Measurements from ENCODE around the gene SSTR1.
A peak's percentile ranks its signal among the peaks of the same experiment; 100 is the strongest.

SSTR1 gene

DNA sequence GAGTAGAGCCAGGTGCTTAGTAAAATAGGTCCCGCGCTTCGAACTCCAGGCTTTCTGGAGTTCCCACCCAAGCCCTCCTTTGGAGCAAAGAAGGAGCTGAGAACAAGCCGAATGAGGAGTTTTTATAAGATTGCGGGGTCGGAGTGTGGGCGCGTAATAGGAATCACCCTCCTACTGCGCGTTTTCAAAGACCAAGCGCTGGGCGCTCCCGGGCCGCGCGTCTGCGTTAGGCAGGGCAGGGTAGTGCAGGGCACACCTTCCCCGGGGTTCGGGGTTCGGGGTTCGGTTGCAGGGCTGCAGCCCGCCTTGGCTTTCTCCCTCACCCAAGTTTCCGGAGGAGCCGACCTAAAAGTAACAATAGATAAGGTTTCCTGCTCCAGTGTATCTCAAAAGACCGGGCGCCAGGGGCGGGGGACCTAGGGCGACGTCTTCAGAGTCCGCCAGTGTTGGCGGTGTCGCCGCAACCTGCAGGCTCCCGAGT, 3.6 kb downstream of the SSTR1 start:
- WGBS, 2 experiments (ENCODE audit: insufficient coverage in 2 of 2), result 6 to 9% methylated on average over 26 to 27 of the region's 34 CpGs
- Histone ChIP-seq H3K27ac (ENCODE audit: low read depth, low read length, severe bottlenecking) (no peak overlapping the region), H3K9me3 (ENCODE audit: control insufficient read depth, low read length) (no peaks in the 10 kb centered on the region), H3K36me3 (ENCODE audit: control insufficient read depth, insufficient read depth, low read length) (no peaks in the 10 kb centered on the region), H3K4me1 (ENCODE audit: control insufficient read depth, insufficient read depth, low read length, poor library complexity, severe bottlenecking) (peaks cover 6% of the 10 kb centered on the region), H3K4me3 (ENCODE audit: extremely low read depth, insufficient read depth, low read length, poor library complexity, severe bottlenecking) (peak overlapping the region; percentile 24)

- no peaks in the 10 kb centered on the region for H3K9me3 ChIP-seq (ENCODE audit: control insufficient read depth, low read length)
- H3K4me1 ChIP-seq (ENCODE audit: control insufficient read depth, insufficient read depth, low read length, poor library complexity, severe bottlenecking), result peaks cover 6% of the 10 kb centered on the region
- no peak overlapping the region for H3K4me3 ChIP-seq (ENCODE audit: extremely low read depth, insufficient read depth, low read length, poor library complexity, severe bottlenecking)
- H3K27ac ChIP-seq (ENCODE audit: low read depth, low read length, severe bottlenecking), result no peak overlapping the region
- no peaks in the 10 kb centered on the region for H3K36me3 ChIP-seq (ENCODE audit: control insufficient read depth, insufficient read depth, low read length)
Measured at GRCh38 chr14:38212111-38212510, 4.4 kb downstream of the SSTR1 start.

DNA sequence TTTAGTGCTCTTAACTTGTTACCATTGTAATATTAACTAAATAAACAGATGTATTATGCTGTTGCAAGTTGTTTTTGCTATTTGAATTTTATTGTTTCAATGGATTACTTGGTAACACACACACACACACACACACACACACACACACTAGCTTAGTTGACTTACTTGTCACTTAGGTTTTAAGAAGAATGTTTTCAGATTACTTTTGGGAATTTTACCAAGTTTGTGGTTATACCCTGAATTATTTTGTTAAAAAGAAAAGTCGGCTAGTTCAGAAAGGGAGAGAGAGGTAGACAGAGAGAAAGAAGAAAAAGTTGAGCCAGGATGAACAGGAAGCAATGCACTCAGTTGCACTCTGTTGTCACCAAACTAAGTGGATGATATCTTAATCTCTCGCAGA, 5.3 kb downstream of the SSTR1 start:
- WGBS, 2 experiments (ENCODE audit: insufficient coverage in 2 of 2), result 86% methylated on average over 1 of the region's 2 CpGs; no CpG with 5 or more reads in 1 of the 2 experiments
- no peak overlapping the region for H3K27ac ChIP-seq (ENCODE audit: low read depth, low read length, severe bottlenecking)

DNA sequence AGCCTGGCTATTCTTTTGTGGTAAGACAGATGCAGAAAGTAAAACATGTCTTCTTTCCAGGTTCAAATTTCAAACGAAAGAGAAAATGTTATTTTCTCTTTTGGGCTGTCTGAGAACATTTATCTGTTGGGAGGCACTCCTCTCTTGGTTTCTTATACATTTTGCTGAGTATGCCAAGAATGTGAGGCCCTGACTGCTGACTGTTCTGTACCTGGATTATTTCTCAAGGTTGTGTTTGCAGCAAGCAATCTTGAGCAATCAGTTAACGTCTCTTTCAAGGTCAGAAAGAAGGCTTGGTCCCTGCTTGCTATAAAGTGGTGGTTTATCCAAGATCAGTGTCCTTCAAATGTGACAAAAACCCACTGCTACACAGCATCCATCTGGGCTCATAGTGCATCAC, 9.8 kb downstream of the SSTR1 start:
- WGBS, 2 experiments (ENCODE audit: insufficient coverage in 2 of 2), result 83 to 100% methylated on average over 1 of the region's 2 CpGs
- no peaks in the 10 kb centered on the region for H3K4me1 ChIP-seq (ENCODE audit: control insufficient read depth, insufficient read depth, low read length, poor library complexity, severe bottlenecking)
- no peaks in the 10 kb centered on the region for H3K9me3 ChIP-seq (ENCODE audit: control insufficient read depth, low read length)
- no peaks in the 10 kb centered on the region for H3K36me3 ChIP-seq (ENCODE audit: control insufficient read depth, insufficient read depth, low read length)
- H3K27ac ChIP-seq (ENCODE audit: low read depth, low read length, severe bottlenecking), result no peak overlapping the region
- no peak overlapping the region for H3K4me3 ChIP-seq (ENCODE audit: extremely low read depth, insufficient read depth, low read length, poor library complexity, severe bottlenecking)

More for the DNA sequence above, 5.3 kb downstream of the SSTR1 start:
- H3K4me3 ChIP-seq (ENCODE audit: extremely low read depth, insufficient read depth, low read length, poor library complexity, severe bottlenecking), result no peak overlapping the region
- no peaks in the 10 kb centered on the region for H3K9me3 ChIP-seq (ENCODE audit: control insufficient read depth, low read length)
- H3K4me1 ChIP-seq (ENCODE audit: control insufficient read depth, insufficient read depth, low read length, poor library complexity, severe bottlenecking), result peaks cover 6% of the 10 kb centered on the region
- H3K36me3 ChIP-seq (ENCODE audit: control insufficient read depth, insufficient read depth, low read length), result no peaks in the 10 kb centered on the region

DNA sequence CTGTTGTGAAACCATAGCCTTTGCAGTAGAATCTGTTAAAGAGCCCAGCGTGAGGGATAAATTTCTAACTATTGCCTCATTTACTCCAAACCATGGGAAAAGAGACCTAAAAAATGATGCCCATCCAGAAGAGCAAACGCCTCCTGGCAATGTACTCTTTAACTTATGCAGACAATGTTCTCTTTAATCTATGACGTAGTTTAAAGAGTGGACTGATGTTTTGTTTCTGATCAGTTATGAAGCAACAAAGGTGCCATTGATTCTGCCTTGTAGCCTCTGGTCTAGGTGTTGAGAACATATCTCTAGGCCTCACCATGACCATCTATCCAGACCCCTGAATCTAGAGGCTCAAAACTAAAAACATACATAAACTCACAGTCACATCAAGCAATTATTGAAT, 13.4 kb downstream of the SSTR1 start:
- no peaks in the 10 kb centered on the region for H3K9me3 ChIP-seq (ENCODE audit: control insufficient read depth, low read length)
- H3K4me1 ChIP-seq (ENCODE audit: control insufficient read depth, insufficient read depth, low read length, poor library complexity, severe bottlenecking), result no peaks in the 10 kb centered on the region
- no peaks in the 10 kb centered on the region for H3K36me3 ChIP-seq (ENCODE audit: control insufficient read depth, insufficient read depth, low read length)
- H3K4me3 ChIP-seq (ENCODE audit: extremely low read depth, insufficient read depth, low read length, poor library complexity, severe bottlenecking), result no peak overlapping the region
- H3K27ac ChIP-seq (ENCODE audit: low read depth, low read length, severe bottlenecking), result no peak overlapping the region
- WGBS, 2 experiments (ENCODE audit: insufficient coverage in 2 of 2), result 90 to 100% methylated on average over 1 to 2 of the region's 3 CpGs

- no peaks in the 10 kb centered on the region for H3K36me3 ChIP-seq (ENCODE audit: control insufficient read depth, insufficient read depth, low read length)
- no peak overlapping the region for H3K27ac ChIP-seq (ENCODE audit: low read depth, low read length, severe bottlenecking)
- H3K4me3 ChIP-seq (ENCODE audit: extremely low read depth, insufficient read depth, low read length, poor library complexity, severe bottlenecking), result no peak overlapping the region
- no peaks in the 10 kb centered on the region for H3K9me3 ChIP-seq (ENCODE audit: control insufficient read depth, low read length)
- no peaks in the 10 kb centered on the region for H3K4me1 ChIP-seq (ENCODE audit: control insufficient read depth, insufficient read depth, low read length, poor library complexity, severe bottlenecking)
Measured at GRCh38 chr14:38224338-38224737, 16.6 kb downstream of the SSTR1 start.

GRCh38 chr14:38225946-38226345, 18.2 kb downstream of the SSTR1 start:
- Histone ChIP-seq H3K36me3 (ENCODE audit: control insufficient read depth, insufficient read depth, low read length) (no peaks in the 10 kb centered on the region), H3K9me3 (ENCODE audit: control insufficient read depth, low read length) (no peaks in the 10 kb centered on the region), H3K4me1 (ENCODE audit: control insufficient read depth, insufficient read depth, low read length, poor library complexity, severe bottlenecking) (no peaks in the 10 kb centered on the region), H3K27ac (ENCODE audit: low read depth, low read length, severe bottlenecking) (no peak overlapping the region), H3K4me3 (ENCODE audit: extremely low read depth, insufficient read depth, low read length, poor library complexity, severe bottlenecking) (no peak overlapping the region)
- 90 to 92% methylated on average over 2 of the region's 2 CpGs for WGBS, 2 experiments (ENCODE audit: insufficient coverage in 2 of 2)

GRCh38 chr14:38226366-38226765, 18.7 kb downstream of the SSTR1 start:
- Histone ChIP-seq H3K27ac (ENCODE audit: low read depth, low read length, severe bottlenecking) (no peak overlapping the region), H3K4me3 (ENCODE audit: extremely low read depth, insufficient read depth, low read length, poor library complexity, severe bottlenecking) (no peak overlapping the region), H3K9me3 (ENCODE audit: control insufficient read depth, low read length) (no peaks in the 10 kb centered on the region), H3K36me3 (ENCODE audit: control insufficient read depth, insufficient read depth, low read length) (no peaks in the 10 kb centered on the region), H3K4me1 (ENCODE audit: control insufficient read depth, insufficient read depth, low read length, poor library complexity, severe bottlenecking) (no peaks in the 10 kb centered on the region)
- WGBS, 2 experiments (ENCODE audit: insufficient coverage in 2 of 2), result 60% methylated on average over 1 of the region's 3 CpGs; no CpG with 5 or more reads in 1 of the 2 experiments

DNA sequence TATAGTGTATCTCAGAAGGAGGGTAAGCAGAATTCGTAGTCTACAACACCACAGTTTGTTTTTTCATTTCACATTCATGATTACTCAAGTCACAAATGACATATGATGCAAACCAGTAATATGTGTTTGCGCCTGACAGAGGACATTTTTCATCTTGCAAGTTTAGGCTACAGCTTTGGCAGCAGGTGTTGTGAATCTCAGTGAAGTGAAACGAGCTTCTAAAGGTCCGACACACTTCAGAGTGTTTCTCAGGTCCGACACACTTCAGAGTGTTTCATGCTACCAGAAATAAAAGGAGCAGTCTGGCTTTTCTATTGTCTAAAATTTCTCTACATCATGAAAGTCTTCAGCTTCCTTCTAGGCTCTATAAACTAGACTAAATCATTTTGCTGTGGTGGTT, 25.5 kb downstream of the SSTR1 start:
- Histone ChIP-seq H3K4me1 (ENCODE audit: control insufficient read depth, insufficient read depth, low read length, poor library complexity, severe bottlenecking) (no peaks in the 10 kb centered on the region), H3K4me3 (ENCODE audit: extremely low read depth, insufficient read depth, low read length, poor library complexity, severe bottlenecking) (no peak overlapping the region), H3K36me3 (ENCODE audit: control insufficient read depth, insufficient read depth, low read length) (no peaks in the 10 kb centered on the region), H3K9me3 (ENCODE audit: control insufficient read depth, low read length) (no peaks in the 10 kb centered on the region), H3K27ac (ENCODE audit: low read depth, low read length, severe bottlenecking) (no peak overlapping the region)
- 83 to 100% methylated on average over 3 to 4 of the region's 5 CpGs for WGBS, 2 experiments (ENCODE audit: insufficient coverage in 2 of 2)

- H3K4me3 ChIP-seq (ENCODE audit: extremely low read depth, insufficient read depth, low read length, poor library complexity, severe bottlenecking), result no peak overlapping the region
- no peaks in the 10 kb centered on the region for H3K36me3 ChIP-seq (ENCODE audit: control insufficient read depth, insufficient read depth, low read length)
- 80% methylated on average over 1 of the region's 1 CpG; no CpG with 5 or more reads in 1 of the 2 experiments for WGBS, 2 experiments (ENCODE audit: insufficient coverage in 2 of 2)
- H3K4me1 ChIP-seq (ENCODE audit: control insufficient read depth, insufficient read depth, low read length, poor library complexity, severe bottlenecking), result no peaks in the 10 kb centered on the region
- no peaks in the 10 kb centered on the region for H3K9me3 ChIP-seq (ENCODE audit: control insufficient read depth, low read length)
- H3K27ac ChIP-seq (ENCODE audit: low read depth, low read length, severe bottlenecking), result peak overlapping the region; percentile 57
Measured at GRCh38 chr14:38238332-38238731, 30.6 kb downstream of the SSTR1 start.

- Histone ChIP-seq H3K36me3 (ENCODE audit: control insufficient read depth, insufficient read depth, low read length) (no peaks in the 10 kb centered on the region), H3K4me3 (ENCODE audit: extremely low read depth, insufficient read depth, low read length, poor library complexity, severe bottlenecking) (no peak overlapping the region), H3K27ac (ENCODE audit: low read depth, low read length, severe bottlenecking) (peak overlapping the region; percentile 57), H3K9me3 (ENCODE audit: control insufficient read depth, low read length) (no peaks in the 10 kb centered on the region), H3K4me1 (ENCODE audit: control insufficient read depth, insufficient read depth, low read length, poor library complexity, severe bottlenecking) (no peaks in the 10 kb centered on the region)
Measured at GRCh38 chr14:38238878-38239277, 31.2 kb downstream of the SSTR1 start.
